ENCODE results near the gene HEATR5A.
"Not testable (repeated sequence)": the region's sequence is repeated elsewhere in the genome, so short reads cannot be mapped to it uniquely, and the experiment has no call there.

Gene HEATR5A

GRCh38 chr14:31255918-31256317 lies 164.4 kb downstream of the HEATR5A start:
- not testable (repeated sequence) for DNase-seq

GRCh38 chr14:31255286-31255685 lies 165.1 kb downstream of the HEATR5A start:
- no peak for DNase-seq

- DNase-seq = no peak
Measured at GRCh38 chr14:31253746-31254471, 166.4 kb downstream of the HEATR5A start.

- DNase-seq = no peak
Measured at GRCh38 chr14:31252865-31253264, 167.5 kb downstream of the HEATR5A start.

GRCh38 chr14:31251028-31251958 lies 169.1 kb downstream of the HEATR5A start:
- no peak for DNase-seq

GRCh38 chr14:31244626-31245025 lies 175.7 kb downstream of the HEATR5A start:
- DNase-seq = no peak

GRCh38 chr14:31243860-31244259 lies 176.5 kb downstream of the HEATR5A start:
- no peak for DNase-seq

- DNase-seq = peak; percentile 47
Measured at GRCh38 chr14:31242161-31242940, 178.0 kb downstream of the HEATR5A start.

All from EL (cell line).